RWPE2 (cell line): ENCODE data around the gene ANKRD16.

Experiments
- ATAC-seq: fragments of 200-7000 bp; cut with Tn5 transposase; 3 replicates; pipeline ENCODE4 v1.9.1; 2021; ENCODE audit warnings: low read depth
- DNase-seq: peaks from one replicate; pipeline ENCODE4 v3.0.0-alpha.2; 2020; ENCODE audit warnings: low spot score
- H3K27ac ChIP-seq: fragments of 450-650 bp; 2 replicates; pipeline ENCODE4 v1.5.1; 2017; ENCODE audit warnings: mild to moderate bottlenecking; ENCODE audit not compliant: poor library complexity, severe bottlenecking
- H3K27me3 ChIP-seq: fragments of 250-450 bp; sonication (Bioruptor Pico); 2 replicates; pipeline ENCODE4 v1.5.1; 2021; ENCODE audit warnings: mild to moderate bottlenecking, moderate library complexity; ENCODE audit not compliant: insufficient read depth, poor library complexity, severe bottlenecking
- H3K36me3 ChIP-seq: fragments of 250-450 bp; sonication (Bioruptor Pico); 2 replicates; pipeline ENCODE4 v1.5.1; 2020; ENCODE audit warnings: low read depth, mild to moderate bottlenecking, moderate library complexity
- H3K4me1 ChIP-seq: fragments of 250-450 bp; sonication (Bioruptor Pico); 2 replicates; pipeline ENCODE4 v1.5.1; 2021; ENCODE audit warnings: mild to moderate bottlenecking, moderate library complexity; ENCODE audit not compliant: insufficient read depth, poor library complexity, severe bottlenecking
- H3K4me3 ChIP-seq: fragments of 250-450 bp; sonication (Bioruptor Pico); 2 replicates; pipeline ENCODE4 v1.5.1; 2021; ENCODE audit warnings: mild to moderate bottlenecking, moderate library complexity; ENCODE audit not compliant: severe bottlenecking
- H3K9me3 ChIP-seq: fragments of 250-450 bp; sonication (Bioruptor Pico); 2 replicates; pipeline ENCODE4 v1.5.1; 2021; ENCODE audit warnings: mild to moderate bottlenecking, moderate library complexity; ENCODE audit not compliant: severe bottlenecking
- CTCF ChIP-seq: fragments of 450-650 bp; IDR thresholded peaks from one replicate; pipeline ENCODE4 v1.5.1; 2017; ENCODE audit warnings: mild to moderate bottlenecking, moderate library complexity; ENCODE audit not compliant: poor library complexity, severe bottlenecking

ANKRD16 gene

DNA sequence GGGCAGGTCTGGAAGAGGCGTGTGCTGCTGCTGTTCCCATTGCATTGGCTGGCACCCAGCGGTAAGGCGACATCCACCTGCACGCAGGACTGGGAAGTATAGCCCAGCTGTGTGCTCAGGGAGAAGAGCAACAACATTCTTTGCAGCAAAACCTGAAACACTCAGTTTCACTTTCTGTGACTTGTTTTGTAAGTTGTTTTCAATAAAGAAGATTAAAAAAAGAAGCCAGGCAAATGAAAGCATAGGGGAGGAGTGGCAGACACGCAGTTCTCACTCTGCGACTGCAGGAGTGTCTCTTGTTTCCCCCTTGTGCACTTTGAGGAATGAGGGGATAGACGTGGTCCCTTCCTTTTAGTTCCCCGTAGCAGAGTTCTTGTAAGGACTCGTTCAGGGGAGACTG lies 6.1 kb upstream of the ANKRD16 start:
- no peaks in the 10 kb centered on the region for H3K27me3 ChIP-seq
- H3K36me3 ChIP-seq, result peaks cover 26% of the 10 kb centered on the region
- no peaks in the 10 kb centered on the region for H3K9me3 ChIP-seq
- TF ChIP-seq CTCF, result no peak
- DNase-seq, result no peak
- peaks cover 4% of the 10 kb centered on the region for H3K4me1 ChIP-seq
- no peak overlapping the region for H3K27ac ChIP-seq
- no peak overlapping the region for H3K4me3 ChIP-seq
- ATAC-seq, result no peak

DNA sequence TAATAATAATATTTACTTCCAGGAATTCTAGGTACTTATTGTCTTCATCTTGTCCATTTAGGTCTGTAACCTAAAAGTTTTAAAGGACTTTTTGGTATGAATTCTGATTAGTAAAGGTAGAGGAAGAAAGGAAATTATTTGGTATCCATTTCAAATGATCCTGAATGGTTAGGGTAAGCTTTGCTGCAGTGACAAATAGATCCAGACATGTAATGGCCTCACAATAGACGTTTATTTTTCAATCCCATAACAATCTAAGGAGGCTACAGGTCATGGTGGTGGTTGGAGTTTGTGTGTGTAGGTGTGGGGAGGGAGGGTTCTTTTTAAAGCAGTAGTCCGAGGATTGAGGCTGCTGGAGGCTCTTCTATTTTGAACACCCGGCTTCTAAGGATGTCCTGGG lies 5.7 kb upstream of the ANKRD16 start:
- H3K27ac ChIP-seq, result no peak overlapping the region
- no peak overlapping the region for H3K4me3 ChIP-seq
- H3K27me3 ChIP-seq, result no peaks in the 10 kb centered on the region
- H3K4me1 ChIP-seq, result peaks cover 4% of the 10 kb centered on the region
- peaks cover 26% of the 10 kb centered on the region for H3K36me3 ChIP-seq
- no peaks in the 10 kb centered on the region for H3K9me3 ChIP-seq
- no peak for TF ChIP-seq CTCF
- DNase-seq (no peak), ATAC-seq (no peak)

DNA sequence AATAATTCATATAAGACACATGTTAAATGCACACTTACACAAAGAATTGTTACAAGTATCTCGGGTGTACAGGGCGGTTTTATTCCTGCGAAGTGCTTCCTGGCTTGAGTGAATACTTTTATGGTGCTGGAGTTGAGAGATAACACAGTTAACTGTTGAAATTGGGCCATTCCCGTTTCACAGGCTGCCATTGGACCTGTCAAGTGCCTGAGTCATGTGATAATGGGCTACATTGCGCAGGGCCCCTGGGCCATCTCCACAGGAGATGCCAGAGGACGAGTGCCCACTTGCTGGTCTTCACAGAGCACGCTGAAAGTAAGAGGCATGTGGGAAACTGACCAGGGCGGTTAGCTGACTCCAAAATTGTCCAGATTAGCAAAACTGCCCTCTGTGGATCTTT lies 5.2 kb upstream of the ANKRD16 start:
- Histone ChIP-seq H3K36me3 (peaks cover 26% of the 10 kb centered on the region), H3K4me1 (peaks cover 4% of the 10 kb centered on the region), H3K27ac (no peak overlapping the region), H3K4me3 (no peak overlapping the region), H3K27me3 (no peaks in the 10 kb centered on the region), H3K9me3 (no peaks in the 10 kb centered on the region)
- no peak for DNase-seq
- no peak for ATAC-seq
- TF ChIP-seq CTCF, result no peak

- H3K27ac ChIP-seq, result no peak overlapping the region
- ATAC-seq, result no peak
- no peak for DNase-seq
- H3K9me3 ChIP-seq, result no peaks in the 10 kb centered on the region
- peaks cover 26% of the 10 kb centered on the region for H3K36me3 ChIP-seq
- H3K27me3 ChIP-seq, result no peaks in the 10 kb centered on the region
- no peak for TF ChIP-seq CTCF
- H3K4me3 ChIP-seq, result no peak overlapping the region
- H3K4me1 ChIP-seq, result peaks cover 4% of the 10 kb centered on the region
Observed at GRCh38 chr10:5894403-5894802, 4.7 kb upstream of the ANKRD16 start.

DNA sequence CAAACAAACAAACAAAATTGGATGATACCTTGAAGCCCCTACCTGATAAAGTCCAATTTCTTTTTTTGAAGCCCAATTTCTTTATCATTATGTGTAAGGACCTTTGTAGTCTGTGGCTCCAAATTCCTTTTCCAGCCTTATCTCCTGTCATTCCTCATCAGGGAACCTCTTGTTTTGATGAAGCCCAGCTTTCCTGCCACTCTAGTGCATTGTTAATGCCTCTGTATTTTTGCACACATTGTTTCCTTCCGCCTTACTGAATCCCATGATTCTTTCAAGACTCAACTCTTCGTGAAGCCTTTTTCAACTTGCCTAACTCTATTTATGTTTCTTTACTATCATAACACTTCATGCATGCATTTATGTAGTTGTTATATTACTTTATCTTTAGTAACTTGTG lies 3.6 kb upstream of the ANKRD16 start:
- Histone ChIP-seq H3K4me3 (no peak overlapping the region), H3K36me3 (peaks cover 26% of the 10 kb centered on the region), H3K4me1 (peaks cover 4% of the 10 kb centered on the region), H3K9me3 (no peaks in the 10 kb centered on the region), H3K27ac (no peak overlapping the region), H3K27me3 (no peaks in the 10 kb centered on the region)
- DNase-seq (no peak), ATAC-seq (no peak)
- TF ChIP-seq CTCF, result no peak
